ENCODE data around the gene ZNF839. TPM values are rescaled to one million over a fixed set of nuclear protein-coding genes. Genes with fewer than 3 reads are reported as not detected.
A peak's percentile ranks its signal among the peaks of the same experiment; 100 is the strongest.
"Not testable (repeated sequence)": the region's sequence is repeated elsewhere in the genome, so short reads cannot be mapped to it uniquely, and the experiment has no call there.

The ZNF839 gene
- total and polyA plus RNA-seq, 4 experiments from 2014 or later: 4.0 to 21.7 (median 13.0) TPM

GRCh38 chr14:102329381-102329780, 9.8 kb downstream of the ZNF839 start:
- H3K9me3 ChIP-seq (ENCODE audit: control insufficient read depth in 1 of 2, low read length in 2 of 2); intact Hi-C loops (cut with micrococcal nuclease); H3K4me1 ChIP-seq (ENCODE audit: insufficient read depth, low read length); H3K27ac ChIP-seq (ENCODE audit: low read depth, low read length); H3K27ac Mint-ChIP-seq; H3K27me3 Mint-ChIP-seq; H3K4me3 Mint-ChIP-seq; H3K27me3 ChIP-seq (ENCODE audit: insufficient read depth, low read length); H3K9me3 Mint-ChIP-seq; DNase-seq; H3K4me3 ChIP-seq (ENCODE audit: low read length in 2 of 2); H3K4me1 Mint-ChIP-seq: not testable (repeated sequence)
- ChIA-PET POLR2A (ENCODE audit: partially characterized antibody) (interaction anchor here (1.5 kb wide), 1 partner anchor 8 kb away, joined by 3 read pairs; no protein-coding TSS in a partner anchor), CTCF (ENCODE audit: partially characterized antibody) (interaction anchor here (0.9 kb wide), 1 partner anchor 13 kb away, joined by 3 read pairs; no protein-coding TSS in a partner anchor)
- H3K36me3 Mint-ChIP-seq: peaks cover 15 to 28% of the 10 kb centered on the region in 2 donors
- H3K36me3 ChIP-seq (ENCODE audit: insufficient read depth, low read length): peaks cover 14% of the 10 kb centered on the region

- no peaks in the 10 kb centered on the region for H3K9me3 Mint-ChIP-seq
Observed at GRCh38 chr14:102330806-102331205, 11.3 kb downstream of the ZNF839 start.

DNA sequence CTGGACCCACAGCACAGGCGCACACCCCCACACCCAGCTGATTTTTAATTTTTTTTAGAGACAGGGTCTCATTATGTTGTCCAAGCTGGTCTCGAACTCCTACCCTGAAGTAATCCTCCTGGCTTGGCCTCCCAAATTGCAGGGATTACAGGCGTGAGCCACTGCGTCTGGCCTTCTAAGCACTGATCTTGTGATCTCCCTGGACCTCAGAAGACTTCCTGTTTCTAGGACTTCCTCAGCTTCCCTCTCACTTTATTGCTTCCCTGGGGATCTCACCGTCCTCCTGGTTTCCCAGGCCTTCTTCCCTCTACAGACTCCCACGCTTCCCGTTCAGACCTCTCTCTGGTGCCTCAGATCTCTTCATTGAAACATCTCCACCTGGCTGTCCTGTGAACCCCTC, 13.8 kb downstream of the ZNF839 start:
- Histone ChIP-seq H3K36me3 (ENCODE audit: insufficient read depth, low read length) (peaks cover 10% of the 10 kb centered on the region), H3K9me3 (ENCODE audit: control insufficient read depth in 1 of 2, low read length in 2 of 2) (no peaks in the 10 kb centered on the region), H3K27me3 (ENCODE audit: insufficient read depth, low read length) (no peaks in the 10 kb centered on the region), H3K4me1 (ENCODE audit: insufficient read depth, low read length) (no peaks in the 10 kb centered on the region), H3K27ac (ENCODE audit: low read depth, low read length) (no peak overlapping the region), H3K4me3 (ENCODE audit: low read length in 2 of 2) (no peak overlapping the region)
- Mint-ChIP-seq H3K9me3 (no peaks in the 10 kb centered on the region), H3K36me3 (peaks cover 23 to 45% of the 10 kb centered on the region in 2 donors), H3K27me3 (no peaks in the 10 kb centered on the region), H3K27ac (peak overlapping the region in 1 of 7 donors; percentile 32), H3K4me3 (no peak overlapping the region), H3K4me1 (peaks cover 0 to 5% (median 0%) of the 10 kb centered on the region in 4 donors)
- intact Hi-C loops (cut with micrococcal nuclease): no loop called here
- POLR2A ChIA-PET (ENCODE audit: partially characterized antibody): no interaction called here
- CTCF ChIA-PET (ENCODE audit: partially characterized antibody): interaction anchor here (1.3 to 2.0 kb wide), 2 partner anchors 15 to 19 kb away, joined by 3 to 4 read pairs; no protein-coding TSS in a partner anchor
- DNase-seq: no peak

More at GRCh38 chr14:102330806-102331205, 11.3 kb downstream of the ZNF839 start:
- Mint-ChIP-seq H3K4me3 (no peak overlapping the region), H3K27ac (no peak overlapping the region), H3K27me3 (no peaks in the 10 kb centered on the region), H3K36me3 (peaks cover 20 to 39% of the 10 kb centered on the region in 2 donors), H3K4me1 (peaks cover 0 to 4% (median 0%) of the 10 kb centered on the region in 4 donors)
- Histone ChIP-seq H3K4me3 (ENCODE audit: low read length in 2 of 2) (no peak overlapping the region), H3K27ac (ENCODE audit: low read depth, low read length) (no peak overlapping the region), H3K36me3 (ENCODE audit: insufficient read depth, low read length) (peaks cover 14% of the 10 kb centered on the region), H3K4me1 (ENCODE audit: insufficient read depth, low read length) (no peaks in the 10 kb centered on the region), H3K27me3 (ENCODE audit: insufficient read depth, low read length) (no peaks in the 10 kb centered on the region), H3K9me3 (ENCODE audit: control insufficient read depth in 1 of 2, low read length in 2 of 2) (no peaks in the 10 kb centered on the region)
- intact Hi-C loops (cut with micrococcal nuclease): no loop called here
- DNase-seq: no peak
- ChIA-PET POLR2A (ENCODE audit: partially characterized antibody) (interaction anchor here (1.5 kb wide), 1 partner anchor 9 kb away, joined by 3 read pairs; no protein-coding TSS in a partner anchor), CTCF (ENCODE audit: partially characterized antibody) (no interaction called here)

DNA sequence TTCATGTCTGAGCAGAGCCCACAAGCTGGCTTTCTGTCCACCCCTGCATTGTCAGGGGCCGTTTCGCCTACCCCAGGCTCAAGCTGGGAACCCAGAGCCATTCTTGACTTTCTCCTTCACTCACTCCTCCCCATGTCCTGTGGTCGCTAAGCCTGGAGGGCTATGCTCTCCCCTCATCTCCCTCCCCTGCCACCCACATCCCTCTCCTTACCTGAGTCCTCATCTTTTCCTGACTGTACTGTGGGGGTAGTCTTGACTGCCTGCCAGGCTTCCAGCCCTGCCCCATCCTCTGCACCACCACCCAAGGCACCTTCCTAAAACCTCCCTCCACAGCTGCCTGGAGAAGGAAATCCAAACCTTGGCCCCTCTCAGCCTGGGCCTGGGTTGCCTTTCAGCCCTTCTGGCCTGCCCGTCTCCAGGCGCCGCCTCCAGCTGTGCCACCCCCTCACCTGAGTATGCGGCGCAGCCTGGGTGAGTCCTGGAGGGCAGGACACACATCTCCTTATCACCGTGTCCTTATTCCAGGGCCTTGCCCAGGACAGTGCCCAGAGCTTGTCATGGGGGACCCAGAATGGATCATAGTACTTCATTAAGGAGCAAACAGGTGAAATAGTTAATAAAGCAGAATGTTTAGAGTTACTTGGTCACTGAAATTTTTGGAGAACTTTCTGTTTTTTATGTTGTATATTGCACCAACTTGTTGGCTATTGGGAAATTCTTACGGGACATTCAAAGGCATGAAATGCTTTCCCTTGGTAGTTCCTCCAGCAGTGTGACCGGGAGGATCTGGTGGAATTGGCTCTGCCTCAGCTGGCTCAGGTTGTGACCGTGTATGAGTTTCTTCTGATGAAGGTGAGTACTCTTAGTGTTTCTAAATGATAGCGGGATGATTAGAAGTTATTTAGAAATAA, 14.5 kb downstream of the ZNF839 start:
- H3K27ac ChIP-seq (ENCODE audit: low read depth, low read length): no peak overlapping the region
- H3K4me3 ChIP-seq (ENCODE audit: low read length in 2 of 2): no peak overlapping the region

GRCh38 chr14:102335163-102335562, 15.6 kb downstream of the ZNF839 start:
- H3K36me3 ChIP-seq (ENCODE audit: insufficient read depth, low read length): peaks cover 15% of the 10 kb centered on the region

More for the DNA sequence above, 14.5 kb downstream of the ZNF839 start:
- ChIA-PET CTCF (ENCODE audit: partially characterized antibody) (interaction anchor here (1.3 to 2.0 kb wide), 4 partner anchors 14 to 20 kb away, joined by 3 to 5 read pairs (median 4); no protein-coding TSS in a partner anchor), POLR2A (ENCODE audit: partially characterized antibody) (interaction anchor here (1.2 kb wide), 1 partner anchor 14 kb away, joined by 5 read pairs; the partner anchor contains the start of gene ZNF839)
- Mint-ChIP-seq H3K4me1 (peaks cover 0 to 2% (median 0%) of the 10 kb centered on the region in 4 donors), H3K27ac (peak overlapping the region in 3 of 7 donors; percentile 2 to 52 (median 32)), H3K27me3 (no peaks in the 10 kb centered on the region), H3K9me3 (no peaks in the 10 kb centered on the region), H3K4me3 (no peak overlapping the region), H3K36me3 (peaks cover 26 to 49% of the 10 kb centered on the region in 2 donors)
- Histone ChIP-seq H3K36me3 (ENCODE audit: insufficient read depth, low read length) (peaks cover 13% of the 10 kb centered on the region), H3K27me3 (ENCODE audit: insufficient read depth, low read length) (no peaks in the 10 kb centered on the region), H3K4me1 (ENCODE audit: insufficient read depth, low read length) (no peaks in the 10 kb centered on the region), H3K9me3 (ENCODE audit: control insufficient read depth in 1 of 2, low read length in 2 of 2) (no peaks in the 10 kb centered on the region)
- DNase-seq: no peak
- intact Hi-C loops (cut with micrococcal nuclease): no loop called here

DNA sequence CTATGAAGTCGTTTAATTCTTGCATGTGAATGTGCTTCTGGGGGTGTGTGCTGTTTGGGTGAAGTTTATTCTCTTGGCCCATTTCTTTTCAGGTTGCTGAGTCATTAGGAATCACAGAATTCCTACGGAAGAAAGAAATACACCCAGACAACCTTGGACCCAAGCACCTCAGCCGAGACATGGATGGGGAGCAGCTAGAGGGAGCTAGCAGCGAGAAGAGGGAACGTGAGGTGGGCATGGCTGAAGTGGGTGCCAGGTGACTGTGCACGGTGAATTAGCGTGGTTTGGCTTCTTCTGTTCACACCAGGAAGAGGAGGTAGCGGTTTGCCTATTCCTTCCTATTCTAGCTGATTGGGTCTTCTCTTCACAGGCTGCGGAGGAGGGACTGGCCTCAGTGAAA, 19.2 kb downstream of the ZNF839 start:
- Histone ChIP-seq H3K4me3 (ENCODE audit: low read length in 2 of 2) (no peak overlapping the region), H3K36me3 (ENCODE audit: insufficient read depth, low read length) (peaks cover 19% of the 10 kb centered on the region), H3K27me3 (ENCODE audit: insufficient read depth, low read length) (no peaks in the 10 kb centered on the region), H3K9me3 (ENCODE audit: control insufficient read depth in 1 of 2, low read length in 2 of 2) (no peaks in the 10 kb centered on the region), H3K27ac (ENCODE audit: low read depth, low read length) (no peak overlapping the region), H3K4me1 (ENCODE audit: insufficient read depth, low read length) (no peaks in the 10 kb centered on the region)
- ChIA-PET POLR2A (ENCODE audit: partially characterized antibody) (no interaction called here), CTCF (ENCODE audit: partially characterized antibody) (interaction anchor here (0.6 to 1.7 kb wide), 2 partner anchors 13 to 22 kb away, joined by 4 to 5 read pairs; no protein-coding TSS in a partner anchor)
- Mint-ChIP-seq H3K36me3 (peaks cover 34 to 60% of the 10 kb centered on the region in 2 donors), H3K9me3 (peaks cover 0 to 2% (median 0%) of the 10 kb centered on the region in 8 donors), H3K27me3 (no peaks in the 10 kb centered on the region), H3K4me3 (no peak overlapping the region), H3K4me1 (peaks cover 0 to 2% (median 0%) of the 10 kb centered on the region in 4 donors), H3K27ac (no peak overlapping the region)
- no peak for DNase-seq
- intact Hi-C loops (cut with micrococcal nuclease): no loop called here

More at GRCh38 chr14:102335163-102335562, 15.6 kb downstream of the ZNF839 start:
- Mint-ChIP-seq H3K27me3 (no peaks in the 10 kb centered on the region), H3K9me3 (no peaks in the 10 kb centered on the region), H3K4me3 (no peak overlapping the region), H3K36me3 (peaks cover 26 to 50% of the 10 kb centered on the region in 2 donors), H3K27ac (no peak overlapping the region), H3K4me1 (peaks cover 0 to 2% (median 0%) of the 10 kb centered on the region in 4 donors)
- no peak overlapping the region for H3K27ac ChIP-seq (ENCODE audit: low read depth, low read length)
- no peak overlapping the region for H3K4me3 ChIP-seq (ENCODE audit: low read length in 2 of 2)
- H3K9me3 ChIP-seq (ENCODE audit: control insufficient read depth in 1 of 2, low read length in 2 of 2): no peaks in the 10 kb centered on the region
- no peak for DNase-seq
- H3K27me3 ChIP-seq (ENCODE audit: insufficient read depth, low read length): no peaks in the 10 kb centered on the region
- ChIA-PET POLR2A (ENCODE audit: partially characterized antibody) (interaction anchor here (1.2 kb wide), 1 partner anchor 15 kb away, joined by 5 read pairs; the partner anchor contains the start of gene ZNF839), CTCF (ENCODE audit: partially characterized antibody) (interaction anchor here (1.4 to 1.5 kb wide), 2 partner anchors 15 to 21 kb away, joined by 4 to 5 read pairs; no protein-coding TSS in a partner anchor)
- H3K4me1 ChIP-seq (ENCODE audit: insufficient read depth, low read length): no peaks in the 10 kb centered on the region
- intact Hi-C loops (cut with micrococcal nuclease): no loop called here

DNA sequence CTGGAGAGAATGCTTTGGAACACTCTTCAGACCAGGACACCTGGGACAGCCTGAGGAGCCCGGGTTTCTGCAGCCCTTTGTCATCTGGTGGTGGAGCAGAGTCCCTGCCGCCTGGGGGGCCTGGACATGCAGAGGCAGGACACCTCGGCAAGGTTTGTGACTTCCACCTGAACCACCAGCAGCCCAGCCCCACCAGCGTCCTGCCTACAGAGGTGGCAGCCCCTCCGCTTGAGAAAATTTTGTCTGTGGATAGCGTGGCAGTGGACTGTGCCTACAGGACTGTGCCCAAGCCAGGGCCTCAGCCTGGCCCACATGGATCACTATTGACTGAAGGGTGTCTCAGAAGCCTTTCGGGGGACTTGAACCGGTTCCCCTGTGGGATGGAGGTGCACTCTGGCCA, 22.0 kb downstream of the ZNF839 start:
- H3K27ac Mint-ChIP-seq: peak overlapping the region in 1 of 7 donors; percentile 78
- H3K27me3 Mint-ChIP-seq: no peaks in the 10 kb centered on the region
- peaks cover 0 to 2% (median 0%) of the 10 kb centered on the region in 8 donors for H3K9me3 Mint-ChIP-seq
- H3K4me1 ChIP-seq (ENCODE audit: insufficient read depth, low read length): no peaks in the 10 kb centered on the region
- peaks cover 32 to 57% of the 10 kb centered on the region in 2 donors for H3K36me3 Mint-ChIP-seq
- H3K9me3 ChIP-seq (ENCODE audit: control insufficient read depth in 1 of 2, low read length in 2 of 2): no peaks in the 10 kb centered on the region
- H3K4me1 Mint-ChIP-seq: peaks cover 0 to 2% (median 0%) of the 10 kb centered on the region in 4 donors
- intact Hi-C loops (cut with micrococcal nuclease): no loop called here
- CTCF ChIA-PET (ENCODE audit: partially characterized antibody): interaction anchor here (1.5 kb wide), 1 partner anchor 25 kb away, joined by 5 read pairs; no protein-coding TSS in a partner anchor
- no peak overlapping the region for H3K4me3 ChIP-seq (ENCODE audit: low read length in 2 of 2)
- no peak overlapping the region for H3K4me3 Mint-ChIP-seq
- H3K36me3 ChIP-seq (ENCODE audit: insufficient read depth, low read length): peaks cover 18% of the 10 kb centered on the region
- no peak overlapping the region for H3K27ac ChIP-seq (ENCODE audit: low read depth, low read length)
- POLR2A ChIA-PET (ENCODE audit: partially characterized antibody): no interaction called here
- DNase-seq: no peak
- H3K27me3 ChIP-seq (ENCODE audit: insufficient read depth, low read length): no peaks in the 10 kb centered on the region

All from CD4-positive, alpha-beta memory T cell (primary cell).